Tibial artery (tissue), 4 donors: ENCODE data around the gene PRRC2A.

Source experiments
- DNase-seq, 2 donors: peaks; one replicate each; pipeline ENCODE4 v3.0.0-alpha.2; 2019
- H3K27ac ChIP-seq, 2 donors: fragments of 200-600 bp; sonication (generic) in 1 of 2; 1 replicate in 1 of 2; 2 replicates in 1 of 2; pipeline ENCODE4 v1.5.1; 2018 to 2019; ENCODE audit warnings: mild to moderate bottlenecking in 1 of 2
- H3K27me3 ChIP-seq, 2 donors: fragments of 200-600 bp; sonication (generic) in 1 of 2; one replicate each; pipeline versions ENCODE4 v1.5.1 to v1.6.0; 2016 to 2019
- H3K36me3 ChIP-seq, 3 donors: fragments of 200-600 bp; sonication (generic) in 2 of 3; one replicate each; pipeline ENCODE4 v1.5.1; 2016 to 2019; ENCODE audit warnings: mild to moderate bottlenecking in 2 of 3
- H3K4me1 ChIP-seq, 4 donors: fragments of 200-600 bp; sonication (generic) in 2 of 4; 1 replicate in 3 of 4; 2 replicates in 1 of 4; pipeline ENCODE4 v1.5.1; 2016 to 2019
- H3K4me3 ChIP-seq, 2 donors: fragments of 200-600 bp; sonication (generic) in 1 of 2; 1 replicate in 1 of 2; 2 replicates in 1 of 2; pipeline ENCODE4 v1.5.1; 2018 to 2019; ENCODE audit warnings: mild to moderate bottlenecking in 2 of 2
- H3K9me3 ChIP-seq, 3 donors: fragments of 200-600 bp; sonication (generic) in 1 of 3; one replicate each; pipeline ENCODE4 v1.5.1; 2016 to 2019
- intact Hi-C: fragments of 100-400 bp; cut with DNase I; formaldehyde crosslinking; loops from one replicate; pipeline ENCODE4 v1.15.0; 2023; ENCODE audit warnings: low total_unique reads
- TF ChIP-seq, protein P1 (sequence below), 2 experiments: fragments of 200-600 bp in 1 of 2; fragments of 450-650 bp in 1 of 2; IDR thresholded peaks; one replicate each; pipeline ENCODE4 v1.5.1; 2017 to 2019; ENCODE audit warnings: antibody characterized with exemption in 2 of 2, mild to moderate bottlenecking in 1 of 2, moderate library complexity in 1 of 2

Gene PRRC2A

DNA sequence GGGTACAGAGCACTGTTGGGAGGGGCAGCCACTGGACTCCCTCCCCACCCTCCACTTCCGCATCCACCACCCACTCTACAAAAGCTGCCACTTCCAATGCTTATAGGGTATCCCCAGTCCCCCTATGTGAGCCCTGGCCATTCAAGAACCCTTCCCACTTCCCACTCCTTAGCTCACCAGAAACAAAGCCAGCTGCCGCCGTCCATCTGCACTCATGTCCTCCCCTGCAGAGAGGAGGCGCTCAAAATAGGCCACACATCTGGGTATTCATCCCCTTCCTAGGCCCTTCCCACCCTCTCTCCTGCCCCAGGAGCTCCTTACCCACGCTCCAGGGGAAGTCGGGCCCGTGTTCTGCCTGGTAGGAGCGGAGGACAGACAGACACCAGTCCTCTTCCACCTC, 66.8 kb downstream of the PRRC2A start:
- intact Hi-C loops = no loop called here
- peaks cover 53 to 83% (median 58%) of the 10 kb centered on the region in 3 donors for H3K36me3 ChIP-seq
- H3K4me1 ChIP-seq = peaks cover 0 to 6% (median 0%) of the 10 kb centered on the region in 4 donors
- H3K27ac ChIP-seq = no peak overlapping the region
- TF ChIP-seq, protein P1, sequence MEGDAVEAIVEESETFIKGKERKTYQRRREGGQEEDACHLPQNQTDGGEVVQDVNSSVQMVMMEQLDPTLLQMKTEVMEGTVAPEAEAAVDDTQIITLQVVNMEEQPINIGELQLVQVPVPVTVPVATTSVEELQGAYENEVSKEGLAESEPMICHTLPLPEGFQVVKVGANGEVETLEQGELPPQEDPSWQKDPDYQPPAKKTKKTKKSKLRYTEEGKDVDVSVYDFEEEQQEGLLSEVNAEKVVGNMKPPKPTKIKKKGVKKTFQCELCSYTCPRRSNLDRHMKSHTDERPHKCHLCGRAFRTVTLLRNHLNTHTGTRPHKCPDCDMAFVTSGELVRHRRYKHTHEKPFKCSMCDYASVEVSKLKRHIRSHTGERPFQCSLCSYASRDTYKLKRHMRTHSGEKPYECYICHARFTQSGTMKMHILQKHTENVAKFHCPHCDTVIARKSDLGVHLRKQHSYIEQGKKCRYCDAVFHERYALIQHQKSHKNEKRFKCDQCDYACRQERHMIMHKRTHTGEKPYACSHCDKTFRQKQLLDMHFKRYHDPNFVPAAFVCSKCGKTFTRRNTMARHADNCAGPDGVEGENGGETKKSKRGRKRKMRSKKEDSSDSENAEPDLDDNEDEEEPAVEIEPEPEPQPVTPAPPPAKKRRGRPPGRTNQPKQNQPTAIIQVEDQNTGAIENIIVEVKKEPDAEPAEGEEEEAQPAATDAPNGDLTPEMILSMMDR (IDR thresholded peaks at IDR 0.05) = no peak
- H3K9me3 ChIP-seq = no peaks in the 10 kb centered on the region
- DNase-seq = no peak
- H3K27me3 ChIP-seq = no peaks in the 10 kb centered on the region
- H3K4me3 ChIP-seq = no peak overlapping the region
